ENCODE results near the gene LACRT. TPM values are rescaled to one million over a fixed set of nuclear protein-coding genes. Genes with fewer than 3 reads are reported as not detected.
A peak's percentile ranks its signal among the peaks of the same experiment; 100 is the strongest.

LACRT gene
- total and polyA plus RNA-seq, 7 donors = not detected

DNA sequence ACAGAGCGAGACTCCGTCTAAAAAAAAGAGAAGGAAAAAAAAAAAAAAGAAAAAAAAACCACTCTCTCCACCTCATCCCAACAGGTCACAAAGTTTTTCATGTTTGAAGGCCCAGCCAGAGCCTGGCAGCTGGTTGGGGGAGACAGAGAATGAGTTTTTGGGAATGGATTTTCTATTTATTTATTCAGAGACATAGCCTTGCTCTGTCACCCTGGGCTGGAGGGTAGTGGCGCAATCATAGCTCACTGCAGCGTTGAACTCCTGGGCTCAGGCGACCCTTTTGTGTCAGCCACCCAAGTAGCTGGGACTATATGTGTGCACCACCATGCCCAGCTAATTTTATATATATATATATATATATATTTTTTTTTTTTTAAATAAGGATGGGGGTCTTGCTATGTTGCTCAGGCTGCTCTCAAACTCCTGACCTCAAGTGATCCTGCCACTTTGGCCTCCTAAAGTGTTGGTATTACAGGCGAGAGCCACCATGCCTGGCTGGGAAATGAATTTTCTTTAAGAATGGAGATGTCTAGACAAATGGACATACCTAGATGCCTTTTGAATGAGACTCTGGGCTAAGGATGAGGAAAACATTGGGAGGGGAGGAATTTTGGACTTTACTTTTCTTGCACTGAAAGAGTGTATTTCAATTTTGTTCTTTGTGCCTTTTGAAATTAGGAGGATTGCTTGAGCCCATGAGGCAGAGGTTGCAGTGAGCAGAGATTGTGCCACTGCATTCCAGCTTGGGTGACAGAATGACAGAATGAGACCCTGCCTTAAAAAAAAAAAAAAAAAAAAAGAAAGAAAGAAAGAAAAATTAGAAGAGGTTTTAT lies 29.3 kb downstream of the LACRT start:
- Histone ChIP-seq H3K4me1 (no peaks in the 10 kb centered on the region), H3K27ac (no peak overlapping the region), H3K27me3 (no peaks in the 10 kb centered on the region), H3K36me3 (no peaks in the 10 kb centered on the region), H3K9me3 (no peaks in the 10 kb centered on the region), H3K4me3 (no peak overlapping the region)
- DNase-seq = no peak
- intact Hi-C loops (cut with DNase I) = no loop called here
- TF ChIP-seq, protein P1, sequence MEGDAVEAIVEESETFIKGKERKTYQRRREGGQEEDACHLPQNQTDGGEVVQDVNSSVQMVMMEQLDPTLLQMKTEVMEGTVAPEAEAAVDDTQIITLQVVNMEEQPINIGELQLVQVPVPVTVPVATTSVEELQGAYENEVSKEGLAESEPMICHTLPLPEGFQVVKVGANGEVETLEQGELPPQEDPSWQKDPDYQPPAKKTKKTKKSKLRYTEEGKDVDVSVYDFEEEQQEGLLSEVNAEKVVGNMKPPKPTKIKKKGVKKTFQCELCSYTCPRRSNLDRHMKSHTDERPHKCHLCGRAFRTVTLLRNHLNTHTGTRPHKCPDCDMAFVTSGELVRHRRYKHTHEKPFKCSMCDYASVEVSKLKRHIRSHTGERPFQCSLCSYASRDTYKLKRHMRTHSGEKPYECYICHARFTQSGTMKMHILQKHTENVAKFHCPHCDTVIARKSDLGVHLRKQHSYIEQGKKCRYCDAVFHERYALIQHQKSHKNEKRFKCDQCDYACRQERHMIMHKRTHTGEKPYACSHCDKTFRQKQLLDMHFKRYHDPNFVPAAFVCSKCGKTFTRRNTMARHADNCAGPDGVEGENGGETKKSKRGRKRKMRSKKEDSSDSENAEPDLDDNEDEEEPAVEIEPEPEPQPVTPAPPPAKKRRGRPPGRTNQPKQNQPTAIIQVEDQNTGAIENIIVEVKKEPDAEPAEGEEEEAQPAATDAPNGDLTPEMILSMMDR (IDR thresholded peaks at IDR 0.05) = no peak
- TF ChIP-seq POLR2AphosphoS5 (IDR thresholded peaks at IDR 0.05) (no peak), EP300 (IDR thresholded peaks at IDR 0.05) (no peak), POLR2A (IDR thresholded peaks at IDR 0.05) (no peak)
- 91 to 92% methylated on average over 6 of the region's 6 CpGs for WGBS, 2 donors

DNA sequence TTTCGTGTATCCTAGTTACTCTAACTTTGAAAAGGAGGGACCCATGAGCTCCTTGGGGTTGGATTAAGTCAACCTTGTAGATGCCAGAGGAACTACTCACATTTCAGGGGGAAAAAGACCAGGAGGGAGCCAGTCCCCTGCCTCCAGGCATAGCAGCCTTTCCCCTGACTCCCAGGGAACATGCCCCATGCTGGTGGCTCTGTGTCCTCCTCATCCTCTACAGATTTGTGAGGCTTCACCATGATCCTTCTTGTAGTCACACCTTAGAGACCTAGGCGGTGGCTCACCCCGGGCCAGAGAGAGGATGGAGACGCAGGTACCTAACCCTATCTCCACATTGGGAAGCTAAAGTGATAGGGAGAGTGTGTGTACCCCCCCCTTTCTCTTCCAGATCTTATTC lies 30.3 kb downstream of the LACRT start:
- intact Hi-C loops (cut with DNase I) = no loop called here
- DNase-seq = no peak

DNA sequence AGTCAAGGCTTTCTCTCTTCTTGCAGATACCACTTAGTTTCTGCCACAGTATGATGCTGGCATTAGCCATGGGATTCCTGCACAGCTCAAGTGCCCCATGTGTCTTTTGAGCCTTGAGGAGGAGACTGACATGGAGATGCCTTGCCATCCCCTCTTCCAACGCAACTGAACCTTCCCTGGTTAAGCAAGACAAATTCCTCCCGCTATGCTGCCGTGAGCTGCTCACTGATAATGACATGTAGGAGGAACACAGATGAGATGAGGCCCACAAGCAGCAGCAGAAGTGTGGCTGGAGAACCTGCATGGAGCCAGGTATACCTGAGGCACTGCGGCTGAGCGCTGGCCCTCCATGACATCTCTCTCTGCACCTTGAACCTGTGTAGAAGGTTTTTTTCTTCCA lies 30.8 kb downstream of the LACRT start:
- no peak for TF ChIP-seq EP300 (IDR thresholded peaks at IDR 0.05)
- TF ChIP-seq POLR2AphosphoS5 (IDR thresholded peaks at IDR 0.05) = no peak
- TF ChIP-seq POLR2A (IDR thresholded peaks at IDR 0.05) = no peak
- TF ChIP-seq, protein P1 (IDR thresholded peaks at IDR 0.05) = no peak
- no peak for DNase-seq
- Histone ChIP-seq H3K36me3 (no peaks in the 10 kb centered on the region), H3K27ac (no peak overlapping the region), H3K4me1 (no peaks in the 10 kb centered on the region), H3K4me3 (no peak overlapping the region), H3K27me3 (no peaks in the 10 kb centered on the region), H3K9me3 (no peaks in the 10 kb centered on the region)
- intact Hi-C loops (cut with DNase I) = loop anchor here (2.0 kb wide), 1 partner anchor 355 kb away; no protein-coding TSS in a partner anchor
- 87 to 94% methylated on average over 5 of the region's 5 CpGs for WGBS, 2 donors

More for the DNA sequence above, 30.3 kb downstream of the LACRT start:
- Histone ChIP-seq H3K4me1 (no peaks in the 10 kb centered on the region), H3K4me3 (no peak overlapping the region), H3K9me3 (no peaks in the 10 kb centered on the region), H3K27ac (no peak overlapping the region), H3K36me3 (no peaks in the 10 kb centered on the region), H3K27me3 (no peaks in the 10 kb centered on the region)
- WGBS, 2 donors = 92 to 94% methylated on average over 4 of the region's 4 CpGs
- no peak for TF ChIP-seq POLR2AphosphoS5 (IDR thresholded peaks at IDR 0.05)
- TF ChIP-seq EP300 (IDR thresholded peaks at IDR 0.05) = no peak
- TF ChIP-seq, protein P1 (IDR thresholded peaks at IDR 0.05) = no peak
- no peak for TF ChIP-seq POLR2A (IDR thresholded peaks at IDR 0.05)

DNA sequence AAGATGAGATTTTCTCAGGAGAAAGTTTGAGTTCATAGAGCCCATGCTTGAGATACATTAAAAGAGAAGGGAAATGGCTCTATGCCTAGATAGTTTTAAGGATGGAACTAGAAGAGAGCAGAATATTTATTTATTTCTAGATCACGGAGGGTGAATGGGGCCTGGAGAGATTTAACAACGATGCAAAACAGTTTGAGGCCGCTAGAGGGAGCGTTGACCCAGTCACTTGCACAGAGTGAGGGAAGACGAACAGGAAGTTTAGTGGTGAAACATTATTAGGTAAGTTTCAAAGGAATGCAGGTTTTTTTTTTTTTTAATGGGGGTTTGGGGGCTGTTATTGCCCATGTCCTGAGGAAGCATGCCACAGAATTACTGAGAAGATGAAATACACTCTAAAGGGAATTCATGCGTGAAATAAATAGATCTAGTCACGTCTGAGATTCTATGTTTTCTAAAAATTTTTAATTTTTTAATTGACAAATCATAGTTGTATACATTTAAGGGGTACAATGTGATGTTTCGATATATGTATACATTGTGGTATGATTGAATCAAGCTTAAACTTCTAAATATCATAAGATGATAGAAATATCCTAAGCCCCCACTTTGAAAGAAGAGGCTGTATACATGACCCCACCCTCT lies 31.4 kb downstream of the LACRT start:
- Histone ChIP-seq H3K36me3 (no peaks in the 10 kb centered on the region), H3K9me3 (no peaks in the 10 kb centered on the region), H3K4me1 (no peaks in the 10 kb centered on the region), H3K4me3 (no peak overlapping the region), H3K27ac (no peak overlapping the region), H3K27me3 (no peaks in the 10 kb centered on the region)
- TF ChIP-seq POLR2A (IDR thresholded peaks at IDR 0.05) (no peak), POLR2AphosphoS5 (IDR thresholded peaks at IDR 0.05) (no peak)
- TF ChIP-seq, protein P1 (IDR thresholded peaks at IDR 0.05) = peak; percentile 35 to 78 (median 58)
- intact Hi-C loops (cut with DNase I) = loop anchor here (2.0 kb wide), 1 partner anchor 356 kb away; no protein-coding TSS in a partner anchor
- DNase-seq = peak; percentile 76
- 26 to 29% methylated on average over 8 of the region's 8 CpGs for WGBS, 2 donors

Measured in sigmoid colon (tissue), 7 donors.